Ascending aorta (tissue), 2 donors: ENCODE data around the gene STIM2. TPM values are rescaled to one million over a fixed set of nuclear protein-coding genes. Genes with fewer than 3 reads are reported as not detected.

Experiments used
- DNase-seq, 2 donors: peaks; one replicate each; pipeline ENCODE4 v3.0.0-alpha.2; 2019; ENCODE audit warnings: low spot score in 2 of 2
- H3K27ac ChIP-seq, 2 donors: fragments of 200-600 bp; sonication (generic); one replicate each; pipeline ENCODE4 v1.5.1; 2016 to 2017; ENCODE audit warnings: mild to moderate bottlenecking in 1 of 2
- H3K27me3 ChIP-seq: fragments of 200-600 bp; sonication (generic); one replicate; pipeline ENCODE4 v1.5.1; 2017
- H3K36me3 ChIP-seq, 2 donors: fragments of 200-600 bp; sonication (generic); one replicate each; pipeline ENCODE4 v1.5.1; 2016
- H3K4me1 ChIP-seq, 2 donors: fragments of 200-600 bp; sonication (generic); one replicate each; pipeline ENCODE4 v1.5.1; 2016 to 2017; ENCODE audit warnings: mild to moderate bottlenecking in 1 of 2
- H3K4me3 ChIP-seq, 2 donors: fragments of 200-600 bp; sonication (generic); one replicate each; pipeline ENCODE4 v1.5.1; 2016 to 2017; ENCODE audit warnings: mild to moderate bottlenecking in 1 of 2
- H3K9me3 ChIP-seq, 2 donors: fragments of 200-600 bp; sonication (generic); one replicate each; pipeline ENCODE4 v1.5.1; 2016
- CTCF ChIP-seq, 3 experiments: fragments of 200-600 bp in 2 of 3; fragments of 450-650 bp in 1 of 3; sonication (generic) in 2 of 3; IDR thresholded peaks; one replicate each; pipeline ENCODE4 v1.5.1; 2016 to 2019; ENCODE audit warnings: antibody characterized with exemption in 3 of 3, mild to moderate bottlenecking in 1 of 3, moderate library complexity in 1 of 3
- intact Hi-C: fragments of 100-400 bp; cut with DNase I; formaldehyde crosslinking; loops from one replicate; pipeline ENCODE4 v1.15.1; 2023
- total RNA-seq: library from RNA; depleted of rRNA; stranded (reverse); fragments of >200 nt; gene quantifications from one replicate; pipeline ENCODE4 v1.1.0, GENCODE V29; 2016

STIM2 gene
- total RNA-seq, 1 donor from 2014 or later: 17.2 TPM

DNA sequence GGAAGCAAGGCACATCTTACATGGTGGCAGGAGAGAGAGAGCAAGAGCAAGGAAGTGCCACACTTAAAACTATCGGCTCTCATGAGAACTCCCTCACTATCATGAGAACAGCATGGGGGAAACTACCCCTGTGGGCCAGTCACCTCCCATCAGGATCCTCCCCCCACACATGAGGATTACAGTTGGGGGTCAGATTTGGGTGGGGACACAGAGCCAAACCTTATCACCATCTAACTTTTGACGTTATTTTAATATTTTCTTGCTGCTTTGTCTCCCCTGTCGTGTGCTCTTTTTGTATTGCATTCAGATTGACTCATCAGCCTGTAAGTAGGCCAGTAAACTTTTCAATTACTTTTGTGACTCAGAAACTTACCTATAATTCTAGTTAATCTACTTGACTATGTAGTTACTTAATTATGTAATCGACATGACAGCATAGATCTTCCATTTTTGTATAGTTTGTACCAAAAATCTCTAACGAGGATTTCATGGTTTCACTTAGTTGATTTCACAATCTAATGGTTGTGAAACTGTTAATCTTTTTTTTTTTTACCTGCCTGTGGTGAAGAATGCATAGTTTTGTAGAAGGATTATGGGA is 18.3 kb downstream of the STIM2 start:
- no peak for TF ChIP-seq CTCF (IDR thresholded peaks at IDR 0.05)
- H3K27ac ChIP-seq: no peak overlapping the region
- DNase-seq: no peak
- intact Hi-C loops: no loop called here
- no peak overlapping the region for H3K4me3 ChIP-seq
- H3K4me1 ChIP-seq: no peaks in the 10 kb centered on the region
- H3K36me3 ChIP-seq: no peaks in the 10 kb centered on the region
- H3K27me3 ChIP-seq: no peaks in the 10 kb centered on the region
- H3K9me3 ChIP-seq: no peaks in the 10 kb centered on the region

- H3K4me1 ChIP-seq: no peaks in the 10 kb centered on the region
- TF ChIP-seq CTCF (IDR thresholded peaks at IDR 0.05): no peak
- no peaks in the 10 kb centered on the region for H3K36me3 ChIP-seq
- no peak for DNase-seq
- H3K27ac ChIP-seq: no peak overlapping the region
- H3K9me3 ChIP-seq: no peaks in the 10 kb centered on the region
- no peak overlapping the region for H3K4me3 ChIP-seq
- no peaks in the 10 kb centered on the region for H3K27me3 ChIP-seq
- intact Hi-C loops: no loop called here
Observed at GRCh38 chr4:26879805-26880204, 19.2 kb downstream of the STIM2 start.

DNA sequence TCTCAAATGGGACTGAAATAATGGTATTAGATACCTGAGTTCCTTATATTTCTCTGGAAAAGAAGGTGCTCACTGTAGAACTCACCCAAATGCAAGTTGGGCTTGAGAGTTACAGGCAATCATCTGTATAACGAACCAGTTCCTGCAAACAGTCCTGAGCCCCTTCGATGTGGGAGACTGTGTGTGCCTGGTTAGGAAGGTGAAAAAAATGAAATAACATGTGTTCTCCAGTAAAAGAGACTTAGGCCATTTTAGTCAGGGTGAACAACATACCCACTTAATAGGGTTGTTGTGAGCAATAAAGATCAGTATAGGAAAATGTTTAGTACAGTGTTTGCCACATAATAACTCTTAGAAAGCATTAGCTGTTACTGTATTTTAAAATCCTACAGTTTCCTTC is 23.4 kb downstream of the STIM2 start:
- Histone ChIP-seq H3K9me3 (no peaks in the 10 kb centered on the region), H3K27me3 (no peaks in the 10 kb centered on the region), H3K27ac (no peak overlapping the region), H3K4me1 (no peaks in the 10 kb centered on the region), H3K4me3 (no peak overlapping the region), H3K36me3 (no peaks in the 10 kb centered on the region)
- DNase-seq: no peak
- TF ChIP-seq CTCF (IDR thresholded peaks at IDR 0.05): no peak
- intact Hi-C loops: no loop called here

- no peak for DNase-seq
- H3K9me3 ChIP-seq: no peaks in the 10 kb centered on the region
- no peaks in the 10 kb centered on the region for H3K4me1 ChIP-seq
- H3K36me3 ChIP-seq: no peaks in the 10 kb centered on the region
- no peaks in the 10 kb centered on the region for H3K27me3 ChIP-seq
- no peak overlapping the region for H3K27ac ChIP-seq
- no peak for TF ChIP-seq CTCF (IDR thresholded peaks at IDR 0.05)
- intact Hi-C loops: no loop called here
- no peak overlapping the region for H3K4me3 ChIP-seq
Observed at GRCh38 chr4:26884486-26884988, 23.9 kb downstream of the STIM2 start.

- Histone ChIP-seq H3K4me1 (no peaks in the 10 kb centered on the region), H3K27ac (no peak overlapping the region), H3K9me3 (no peaks in the 10 kb centered on the region), H3K4me3 (no peak overlapping the region), H3K36me3 (no peaks in the 10 kb centered on the region), H3K27me3 (no peaks in the 10 kb centered on the region)
- DNase-seq: no peak
- intact Hi-C loops: no loop called here
- no peak for TF ChIP-seq CTCF (IDR thresholded peaks at IDR 0.05)
Observed at GRCh38 chr4:26885912-26886274, 25.3 kb downstream of the STIM2 start.

DNA sequence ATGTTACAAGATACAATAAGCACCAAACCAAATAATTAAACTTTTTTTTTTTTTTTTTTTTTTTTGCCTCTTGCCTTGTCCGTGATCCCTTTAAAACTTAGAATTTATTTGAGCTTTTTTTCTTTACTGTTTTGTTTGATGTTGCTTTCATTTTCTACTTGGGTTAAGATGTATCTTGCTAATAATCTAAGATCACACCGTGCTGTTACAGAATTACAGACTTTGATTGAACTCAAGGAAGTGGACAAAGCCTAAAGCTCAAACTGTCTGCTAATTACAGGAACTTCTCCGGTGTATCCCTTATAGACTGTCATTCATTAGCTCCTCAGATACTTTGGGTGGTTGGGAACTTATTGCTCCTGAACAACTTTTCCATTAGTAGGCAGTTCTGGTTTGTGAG is 26.5 kb downstream of the STIM2 start:
- intact Hi-C loops: no loop called here
- no peaks in the 10 kb centered on the region for H3K27me3 ChIP-seq
- no peak overlapping the region for H3K27ac ChIP-seq
- no peaks in the 10 kb centered on the region for H3K4me1 ChIP-seq
- no peaks in the 10 kb centered on the region for H3K36me3 ChIP-seq
- no peak for DNase-seq
- TF ChIP-seq CTCF (IDR thresholded peaks at IDR 0.05): no peak
- H3K9me3 ChIP-seq: no peaks in the 10 kb centered on the region
- no peak overlapping the region for H3K4me3 ChIP-seq
